Sigmoid colon (tissue), 7 donors: ENCODE results near the gene REM2. TPM values are rescaled to one million over a fixed set of nuclear protein-coding genes. Genes with fewer than 3 reads are reported as not detected.
"Not testable (repeated sequence)": the region's sequence is repeated elsewhere in the genome, so short reads cannot be mapped to it uniquely, and the experiment has no call there.

Experiments used
- DNase-seq: peaks from one replicate; pipeline ENCODE4 v3.0.0-alpha.2; 2019
- H3K27ac ChIP-seq, 4 donors: fragments of 200-600 bp; sonication (generic); one replicate each; pipeline ENCODE4 v1.5.1; 2016 to 2019; ENCODE audit warnings: mild to moderate bottlenecking in 1 of 4
- H3K27me3 ChIP-seq, 3 donors: fragments of 200-600 bp; sonication (generic); one replicate each; pipeline ENCODE4 v1.5.1; 2019; ENCODE audit warnings: mild to moderate bottlenecking in 1 of 3
- H3K36me3 ChIP-seq, 4 donors: fragments of 200-600 bp; sonication (generic); one replicate each; pipeline ENCODE4 v1.5.1; 2016 to 2019
- H3K4me1 ChIP-seq, 4 donors: fragments of 200-600 bp; sonication (generic); one replicate each; pipeline ENCODE4 v1.5.1; 2017 to 2019
- H3K4me3 ChIP-seq, 4 donors: fragments of 200-600 bp; sonication (generic); one replicate each; pipeline ENCODE4 v1.5.1; 2017 to 2019; ENCODE audit warnings: mild to moderate bottlenecking in 2 of 4, moderate library complexity in 1 of 4
- H3K9me3 ChIP-seq, 4 donors: fragments of 200-600 bp in 3 of 4; sonication (generic) in 3 of 4; one replicate each; pipeline versions ENCODE4 v1.5.1 to v1.6.1; 2013 to 2019
- CTCF ChIP-seq, 4 experiments: fragments of 450-650 bp in 3 of 4; fragments of 200-600 bp in 1 of 4; IDR thresholded peaks; one replicate each; pipeline ENCODE4 v1.5.1; 2016 to 2019; ENCODE audit warnings: antibody characterized with exemption in 4 of 4, mild to moderate bottlenecking in 3 of 4, moderate library complexity in 2 of 4
- EP300 ChIP-seq, 4 donors: sonication (generic); formaldehyde crosslinking; IDR thresholded peaks; one replicate each; pipeline ENCODE4 v1.6.1; 2017; ENCODE audit warnings: antibody characterized with exemption in 4 of 4
- POLR2A ChIP-seq, 2 donors: fragments of 450-650 bp; IDR thresholded peaks; one replicate each; pipeline ENCODE4 v1.6.1; 2016; ENCODE audit warnings: antibody characterized with exemption in 2 of 2, mild to moderate bottlenecking in 2 of 2, moderate library complexity in 2 of 2
- POLR2AphosphoS5 ChIP-seq, 4 donors: sonication (generic); formaldehyde crosslinking; IDR thresholded peaks; one replicate each; pipeline ENCODE4 v1.6.1; 2017; ENCODE audit warnings: antibody characterized with exemption in 4 of 4
- WGBS, 2 donors: extraction: QIAGEN DNeasy Blood & Tissue Kit; methylation state at CpG; one replicate each; pipeline ENCODE4 v1.1.7; 2013; 5-methylcytosine and 5-hydroxymethylcytosine counted together
- intact Hi-C: fragments of 100-400 bp; cut with DNase I; formaldehyde crosslinking; loops from one replicate; pipeline ENCODE4 v1.15.1; 2023
- polyA plus RNA-seq, 3 donors: library from polyadenylated mRNA; stranded (reverse); fragments of 200-250 nt; gene quantifications; one replicate each; pipeline ENCODE4 v1.2.3, GENCODE V29; 2013
- total RNA-seq, 4 donors: library from RNA; depleted of rRNA; stranded (reverse); fragments of >200 nt; gene quantifications; one replicate each; pipeline ENCODE4 v1.1.0, GENCODE V29; 2016
- donor health status: healthy with polysubstance abuse.
- donor health status: Bipolar disorder and iron deficiency.
- donor health status: healthy.

REM2 gene
- total and polyA plus RNA-seq, 7 donors: 0.60 to 1.4 (median 0.81) TPM; not detected in 2

- no peak overlapping the region for H3K27ac ChIP-seq
- intact Hi-C loops: no loop called here
- H3K36me3 ChIP-seq: peaks cover 53 to 89% (median 67%) of the 10 kb centered on the region in 4 donors
- no peak overlapping the region for H3K4me3 ChIP-seq
- 94 to 95% methylated on average over 3 of the region's 3 CpGs for WGBS, 2 donors
- TF ChIP-seq POLR2A (IDR thresholded peaks at IDR 0.05) (no peak), EP300 (IDR thresholded peaks at IDR 0.05) (no peak), POLR2AphosphoS5 (IDR thresholded peaks at IDR 0.05) (no peak), CTCF (IDR thresholded peaks at IDR 0.05) (no peak)
- H3K27me3 ChIP-seq: no peaks in the 10 kb centered on the region
- no peak for DNase-seq
- H3K4me1 ChIP-seq: peaks cover 0 to 8% (median 5%) of the 10 kb centered on the region in 4 donors
- no peaks in the 10 kb centered on the region for H3K9me3 ChIP-seq
Observed at GRCh38 chr14:22907429-22907828, 24.4 kb downstream of the REM2 start.

- Histone ChIP-seq H3K27ac (no peak overlapping the region), H3K27me3 (no peaks in the 10 kb centered on the region), H3K4me3 (no peak overlapping the region), H3K36me3 (peaks cover 43 to 78% (median 58%) of the 10 kb centered on the region in 4 donors), H3K4me1 (peaks cover 0 to 10% (median 6%) of the 10 kb centered on the region in 4 donors), H3K9me3 (no peaks in the 10 kb centered on the region)
- WGBS, 2 donors: 85 to 88% methylated on average over 8 of the region's 8 CpGs
- TF ChIP-seq POLR2AphosphoS5 (IDR thresholded peaks at IDR 0.05): no peak
- no peak for TF ChIP-seq EP300 (IDR thresholded peaks at IDR 0.05)
- no peak for TF ChIP-seq POLR2A (IDR thresholded peaks at IDR 0.05)
- no peak for TF ChIP-seq CTCF (IDR thresholded peaks at IDR 0.05)
- no peak for DNase-seq
- intact Hi-C loops: no loop called here
Observed at GRCh38 chr14:22908601-22909000, 25.6 kb downstream of the REM2 start.

- intact Hi-C loops: no loop called here
- 92 to 93% methylated on average over 5 of the region's 5 CpGs for WGBS, 2 donors
- Histone ChIP-seq H3K4me3 (no peak overlapping the region), H3K36me3 (peaks cover 20 to 55% (median 36%) of the 10 kb centered on the region in 4 donors), H3K27ac (no peak overlapping the region), H3K27me3 (no peaks in the 10 kb centered on the region), H3K9me3 (no peaks in the 10 kb centered on the region), H3K4me1 (peaks cover 0 to 18% (median 12%) of the 10 kb centered on the region in 4 donors)
- TF ChIP-seq CTCF (IDR thresholded peaks at IDR 0.05) (no peak), POLR2AphosphoS5 (IDR thresholded peaks at IDR 0.05) (no peak), EP300 (IDR thresholded peaks at IDR 0.05) (no peak), POLR2A (IDR thresholded peaks at IDR 0.05) (no peak)
- DNase-seq: no peak
Observed at GRCh38 chr14:22910916-22911315, 27.9 kb downstream of the REM2 start.

- not testable (repeated sequence) for H3K9me3 ChIP-seq, H3K4me3 ChIP-seq, H3K27ac ChIP-seq, DNase-seq, H3K27me3 ChIP-seq
- peaks cover 0 to 45% (median 40%) of the 10 kb centered on the region in 4 donors for H3K4me1 ChIP-seq
- H3K36me3 ChIP-seq: peaks cover 0 to 15% (median under 1%) of the 10 kb centered on the region in 4 donors
- 95% methylated on average over 4 of the region's 4 CpGs for WGBS, 2 donors
- intact Hi-C loops: loop anchor here (5.0 kb wide), 1 partner anchor 43 kb away; the partner anchor contains the start of gene LRP10
Observed at GRCh38 chr14:22914836-22915235, 31.8 kb downstream of the REM2 start.

GRCh38 chr14:22915886-22916521 lies 33.0 kb downstream of the REM2 start:
- TF ChIP-seq CTCF (IDR thresholded peaks at IDR 0.05) (no peak), EP300 (IDR thresholded peaks at IDR 0.05) (no peak), POLR2A (IDR thresholded peaks at IDR 0.05) (no peak), POLR2AphosphoS5 (IDR thresholded peaks at IDR 0.05) (no peak)
- H3K36me3 ChIP-seq: peaks cover 0 to 15% (median 0%) of the 10 kb centered on the region in 4 donors
- 84 to 87% methylated on average over 8 of the region's 8 CpGs for WGBS, 2 donors
- intact Hi-C loops: loop anchor here (5.0 kb wide), 1 partner anchor 44 kb away; the partner anchor contains the start of gene LRP10
- H3K4me1 ChIP-seq: peaks cover 0 to 46% (median 41%) of the 10 kb centered on the region in 4 donors
- no peaks in the 10 kb centered on the region for H3K27me3 ChIP-seq
- DNase-seq: no peak
- peak overlapping the region in 3 of 4 donors; percentile 6 to 94 (median 17) for H3K27ac ChIP-seq
- H3K4me3 ChIP-seq: no peak overlapping the region
- no peaks in the 10 kb centered on the region for H3K9me3 ChIP-seq
